Measurements from ENCODE around the gene OBSCN. TPM values are rescaled to one million over a fixed set of nuclear protein-coding genes. Genes with fewer than 3 reads are reported as not detected.
"Not testable (repeated sequence)": the region's sequence is repeated elsewhere in the genome, so short reads cannot be mapped to it uniquely, and the experiment has no call there.

The OBSCN gene
- total and polyA plus RNA-seq, 2 of the 13 experiments (the other 11 are each of a cell fraction or from before 2014, with no cell fraction given), result 0.20 TPM

DNA sequence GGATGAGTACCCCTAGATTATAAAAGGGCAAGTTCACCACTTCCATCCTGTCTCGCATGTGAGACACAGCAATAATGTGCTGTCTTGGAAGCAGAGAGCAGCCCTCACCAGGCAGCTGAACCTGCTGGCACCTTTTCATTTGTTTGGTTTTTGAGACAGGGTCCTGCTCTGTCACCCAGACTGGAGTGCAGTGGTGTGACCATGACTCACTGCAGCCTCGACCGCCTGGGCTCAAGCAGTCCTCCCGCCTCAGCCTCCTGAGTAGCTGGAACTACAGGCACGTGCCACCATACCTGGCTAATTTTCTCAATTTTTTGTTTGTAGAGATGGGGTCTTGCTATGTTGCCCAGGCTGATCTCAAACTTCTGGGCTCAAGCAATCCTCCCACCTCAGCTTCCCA lies 20.3 kb downstream of the OBSCN start:
- H3K9ac ChIP-seq (ENCODE audit: insufficient read depth, low read depth, low read length); H3K4me3 ChIP-seq (replicated peaks in 1 of 3; ENCODE audit: insufficient read depth in 1 of 3, low read depth in 2 of 3, low read length in 3 of 3); FAIRE-seq; H3K27me3 ChIP-seq (ENCODE audit: control insufficient read depth in 1 of 2, insufficient read depth in 2 of 2, low read length in 2 of 2); H3K36me3 ChIP-seq (replicated peaks in 1 of 2; ENCODE audit: control insufficient read depth in 1 of 2, insufficient read depth in 2 of 2, low read length in 2 of 2); H3K79me2 ChIP-seq (ENCODE audit: insufficient read depth, low read length); H3K9me3 ChIP-seq (ENCODE audit: low read length); H3K4me2 ChIP-seq (ENCODE audit: low read depth, low read length); BruUV-seq (replicated peaks); H4K20me1 ChIP-seq (ENCODE audit: insufficient read depth, low read length); in situ Hi-C loops (cut with HindIII; ENCODE audit: extremely low pct_ligation_motif_present, low pct_unique_long_range_greater_than_20kb); ATAC-seq; POLR2A ChIA-PET; H2AFZ ChIP-seq (ENCODE audit: low read length); DNase-seq (ENCODE audit: low spot score); H3K27ac ChIP-seq (ENCODE audit: extremely low read length, insufficient read depth, low read length): not testable (repeated sequence)
- CTCF ChIA-PET (ENCODE audit: low intra/inter-chr PET ratio, low total read pairs), result interaction anchor here (2.4 kb wide), 1 partner anchor 287 kb away, joined by 6 read pairs; no protein-coding TSS in a partner anchor
- TF ChIP-seq ZNF121 (CRISPR knock-in tag; IDR thresholded peaks at IDR 0.05), result peak; percentile 26; the same call in 1 of the 2 replicates
- 34% methylated on average over 4 of the region's 5 CpGs for WGBS (ENCODE audit: low lambda C conversion rate)
- peaks cover 23% of the 10 kb centered on the region for H3K4me1 ChIP-seq (ENCODE audit: insufficient read depth, low read length)
- intact Hi-C loops (cut with micrococcal nuclease; ENCODE audit: unreplicated experiment), result loop anchor here (5.0 kb wide), 1 partner anchor 289 kb away; no protein-coding TSS in a partner anchor

GRCh38 chr1:228228601-228229074 lies 20.8 kb downstream of the OBSCN start:
- Histone ChIP-seq H3K4me2 (ENCODE audit: low read depth, low read length) (no peak overlapping the region), H3K79me2 (ENCODE audit: insufficient read depth, low read length) (no peaks in the 10 kb centered on the region), H3K27ac (ENCODE audit: extremely low read length, insufficient read depth, low read length) (no peak overlapping the region), H3K36me3 (replicated peaks in 1 of 2; ENCODE audit: control insufficient read depth in 1 of 2, insufficient read depth in 2 of 2, low read length in 2 of 2) (no peaks in the 10 kb centered on the region), H3K4me1 (ENCODE audit: insufficient read depth, low read length) (peaks cover 21% of the 10 kb centered on the region), H3K27me3 (ENCODE audit: control insufficient read depth in 1 of 2, insufficient read depth in 2 of 2, low read length in 2 of 2) (no peaks in the 10 kb centered on the region; a peak in 1 of 5 replicates), H2AFZ (ENCODE audit: low read length) (no peak overlapping the region), H3K9ac (ENCODE audit: insufficient read depth, low read depth, low read length) (no peak overlapping the region), H3K9me3 (ENCODE audit: low read length) (no peaks in the 10 kb centered on the region), H4K20me1 (ENCODE audit: insufficient read depth, low read length) (no peaks in the 10 kb centered on the region), H3K4me3 (replicated peaks in 1 of 3; ENCODE audit: insufficient read depth in 1 of 3, low read depth in 2 of 3, low read length in 3 of 3) (no peak overlapping the region)
- BruUV-seq (replicated peaks), result no TSS peak
- DNase-seq (ENCODE audit: low spot score) (peak; percentile 83), ATAC-seq (peak; percentile 43; the same call in 1 of the 3 replicates), FAIRE-seq (no peak)
- CTCF ChIA-PET (ENCODE audit: low intra/inter-chr PET ratio, low total read pairs), result interaction anchor here (2.4 kb wide), 1 partner anchor 286 kb away, joined by 6 read pairs; no protein-coding TSS in a partner anchor
- POLR2A ChIA-PET, result no interaction called here
- in situ Hi-C loops (cut with HindIII; ENCODE audit: extremely low pct_ligation_motif_present, low pct_unique_long_range_greater_than_20kb) (no loop called here), intact Hi-C loops (cut with micrococcal nuclease; ENCODE audit: unreplicated experiment) (loop anchor here (5.0 kb wide), 1 partner anchor 289 kb away; no protein-coding TSS in a partner anchor)
- WGBS (ENCODE audit: low lambda C conversion rate), result 56% methylated on average over 5 of the region's 5 CpGs
- TF ChIP-seq ZNF24 (IDR thresholded peaks at IDR 0.05) (peak; percentile 60; the same call in 1 of the 2 replicates), CEBPB (IDR thresholded peaks at IDR 0.05; ENCODE audit: borderline replicate concordance, low read depth, low read length) (peak; percentile 81), ZNF17 (CRISPR knock-in tag; IDR thresholded peaks at IDR 0.05) (no peak), THRA (CRISPR knock-in tag; IDR thresholded peaks at IDR 0.05; ENCODE audit: borderline replicate concordance) (no peak), FOSL2 (CRISPR knock-in tag; IDR thresholded peaks at IDR 0.05) (peak; percentile 56), RARA (CRISPR knock-in tag; IDR thresholded peaks at IDR 0.05) (0 out of 2 replicates have a peak, but pooled peaks have one; percentile 25), IKZF4 (CRISPR knock-in tag; IDR thresholded peaks at IDR 0.05; ENCODE audit: borderline replicate concordance, low read depth, not compliant biosample characterization) (no peak)
- TF ChIP-seq, protein P1, sequence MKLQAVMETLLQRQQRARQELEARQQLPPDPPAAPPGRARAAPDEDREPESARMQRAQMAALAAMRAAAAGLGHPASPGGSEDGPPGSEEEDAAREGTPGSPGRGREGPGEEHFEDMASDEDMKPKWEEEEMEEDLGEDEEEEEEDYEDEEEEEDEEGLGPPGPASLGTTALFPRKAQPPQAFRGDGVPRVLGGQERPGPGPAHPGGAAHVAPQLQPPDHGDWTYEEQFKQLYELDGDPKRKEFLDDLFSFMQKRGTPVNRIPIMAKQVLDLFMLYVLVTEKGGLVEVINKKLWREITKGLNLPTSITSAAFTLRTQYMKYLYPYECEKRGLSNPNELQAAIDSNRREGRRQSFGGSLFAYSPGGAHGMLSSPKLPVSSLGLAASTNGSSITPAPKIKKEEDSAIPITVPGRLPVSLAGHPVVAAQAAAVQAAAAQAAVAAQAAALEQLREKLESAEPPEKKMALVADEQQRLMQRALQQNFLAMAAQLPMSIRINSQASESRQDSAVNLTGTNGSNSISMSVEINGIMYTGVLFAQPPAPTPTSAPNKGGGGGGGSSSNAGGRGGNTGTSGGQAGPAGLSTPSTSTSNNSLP (IDR thresholded peaks at IDR 0.05; ENCODE audit: low read depth, low read length), result peak; percentile 58; the same call in 1 of the 2 replicates
